Activated T-cell treated with anti-CD3 and anti-CD28 coated beads, Interleukin-2, amount 50 U/mL, for 72 hours (primary cell): ENCODE measurements around the gene PGAP6. TPM values are rescaled to one million over a fixed set of nuclear protein-coding genes. Genes with fewer than 3 reads are reported as not detected.

Experiments used
- ATAC-seq, 2 donors: fragments of 150-1000 bp; cut with Tn5 transposase; replicated peaks in 1 of 2; 2 replicates each; pipeline ENCODE4 v1.10.0; 2021; ENCODE audit warnings: moderate library complexity in 2 of 2, mild to moderate bottlenecking in 1 of 2
- DNase-seq, 2 donors: peaks; one replicate each; pipeline ENCODE4 v3.0.0; 2021 to 2022; ENCODE audit warnings: mixed read lengths in 1 of 2
- H3K27ac Mint-ChIP-seq: one replicate; pipeline ENCODE4 v1.8.0; 2022; ENCODE audit warnings: mild to moderate bottlenecking, moderate library complexity, mixed read lengths
- H3K27me3 Mint-ChIP-seq: one replicate; pipeline ENCODE4 v1.8.0; 2022; ENCODE audit warnings: low read depth, mixed read lengths
- H3K36me3 Mint-ChIP-seq, 2 donors: one replicate each; pipeline ENCODE4 v1.8.0; 2022; ENCODE audit warnings: mixed read lengths in 2 of 2, mild to moderate bottlenecking in 1 of 2; ENCODE audit not compliant: insufficient read depth in 2 of 2
- H3K4me1 Mint-ChIP-seq: one replicate; pipeline ENCODE4 v1.8.0; 2022; ENCODE audit warnings: low read depth, mixed read lengths
- H3K4me3 Mint-ChIP-seq, 2 donors: one replicate each; pipeline ENCODE4 v1.8.0; 2022; ENCODE audit warnings: mild to moderate bottlenecking in 2 of 2, mixed read lengths in 2 of 2, moderate library complexity in 2 of 2
- H3K9me3 Mint-ChIP-seq, 2 donors: one replicate each; pipeline ENCODE4 v1.8.0; 2022; ENCODE audit warnings: mixed read lengths in 2 of 2
- total RNA-seq, 2 donors: library from RNA; stranded (reverse); gene quantifications; one replicate each; pipeline ENCODE4 v1.2.3, GENCODE V29; 2022

Gene PGAP6
- total RNA-seq, 2 donors from 2014 or later: 29.7 to 39.7 TPM

DNA sequence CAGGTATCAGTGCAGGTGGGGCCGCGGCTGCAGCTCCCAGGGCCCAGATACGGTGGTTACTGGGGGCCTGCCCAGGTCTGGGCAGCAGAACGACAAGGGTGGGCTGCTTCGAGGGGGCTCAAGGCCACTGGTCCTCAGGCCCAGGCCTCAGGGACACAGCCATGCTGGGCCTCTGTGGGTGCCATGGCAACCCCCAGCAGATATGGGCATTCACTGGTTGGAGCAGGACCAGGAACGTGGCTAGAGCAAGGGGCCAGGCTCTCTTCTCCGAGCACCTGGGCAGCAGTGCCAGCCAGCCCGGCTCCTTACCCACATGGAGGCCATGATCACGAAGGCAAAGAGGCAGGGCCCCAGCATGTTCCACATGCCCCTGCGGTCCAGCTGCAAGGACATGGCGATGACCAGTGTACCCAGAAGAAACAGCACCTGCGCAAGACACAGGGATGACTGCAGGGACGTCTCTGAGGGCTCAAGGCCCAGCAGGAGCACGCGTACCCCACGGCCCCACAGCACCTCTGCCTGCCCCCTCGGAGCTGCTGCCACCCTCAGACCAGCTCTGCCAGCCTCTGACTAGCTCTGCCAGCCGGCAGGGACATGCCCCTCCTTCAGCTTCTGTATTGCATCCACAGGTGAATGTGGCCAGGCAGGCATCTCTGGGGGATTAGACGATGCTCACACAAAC lies 9.3 kb downstream of the PGAP6 start:
- Mint-ChIP-seq H3K4me1 (peaks cover 17% of the 10 kb centered on the region), H3K9me3 (no peaks in the 10 kb centered on the region), H3K4me3 (no peak overlapping the region), H3K36me3 (peaks cover 0 to 4% of the 10 kb centered on the region in 2 donors), H3K27ac (no peak overlapping the region), H3K27me3 (no peaks in the 10 kb centered on the region)
- no peak for ATAC-seq
- DNase-seq: no peak

GRCh38 chr16:371515-372301 lies 10.1 kb downstream of the PGAP6 start:
- Mint-ChIP-seq H3K9me3 (no peaks in the 10 kb centered on the region), H3K4me1 (peaks cover 17% of the 10 kb centered on the region), H3K4me3 (no peak overlapping the region), H3K27ac (no peak overlapping the region), H3K27me3 (no peaks in the 10 kb centered on the region), H3K36me3 (peaks cover 0 to 7% of the 10 kb centered on the region in 2 donors)
- DNase-seq (no peak), ATAC-seq (no peak)

- DNase-seq (no peak), ATAC-seq (peak in 1 of 2 donors; percentile 8)
- H3K27me3 Mint-ChIP-seq: no peaks in the 10 kb centered on the region
- H3K27ac Mint-ChIP-seq: peak overlapping the region; percentile 93
- H3K4me3 Mint-ChIP-seq: peak overlapping the region; percentile 78 to 94
- H3K36me3 Mint-ChIP-seq: peaks cover 0 to 7% of the 10 kb centered on the region in 2 donors
- H3K4me1 Mint-ChIP-seq: peaks cover 17% of the 10 kb centered on the region
- H3K9me3 Mint-ChIP-seq: no peaks in the 10 kb centered on the region
These were observed 10.7 kb downstream of the PGAP6 start for GRCh38 chr16:370979-371514.

- no peaks in the 10 kb centered on the region for H3K27me3 Mint-ChIP-seq
- DNase-seq (peak; percentile 96), ATAC-seq (peak; percentile 99 to 100)
- H3K4me1 Mint-ChIP-seq: peaks cover 17% of the 10 kb centered on the region
- peak within 1 kb of the TSS; percentile 93 for H3K27ac Mint-ChIP-seq
- H3K9me3 Mint-ChIP-seq: no peaks in the 10 kb centered on the region
- H3K4me3 Mint-ChIP-seq: peak within 1 kb of the TSS; percentile 78 to 94
- peaks cover 0 to 7% of the 10 kb centered on the region in 2 donors for H3K36me3 Mint-ChIP-seq
These were observed 11.3 kb downstream of the PGAP6 start, which contains the start of gene MRPL28 for GRCh38 chr16:370443-370842. Gene MRPL28, minus strand, starts transcription at chr16:370538. Its CDS starts 320 bp downstream, at chr16:370218.

DNA sequence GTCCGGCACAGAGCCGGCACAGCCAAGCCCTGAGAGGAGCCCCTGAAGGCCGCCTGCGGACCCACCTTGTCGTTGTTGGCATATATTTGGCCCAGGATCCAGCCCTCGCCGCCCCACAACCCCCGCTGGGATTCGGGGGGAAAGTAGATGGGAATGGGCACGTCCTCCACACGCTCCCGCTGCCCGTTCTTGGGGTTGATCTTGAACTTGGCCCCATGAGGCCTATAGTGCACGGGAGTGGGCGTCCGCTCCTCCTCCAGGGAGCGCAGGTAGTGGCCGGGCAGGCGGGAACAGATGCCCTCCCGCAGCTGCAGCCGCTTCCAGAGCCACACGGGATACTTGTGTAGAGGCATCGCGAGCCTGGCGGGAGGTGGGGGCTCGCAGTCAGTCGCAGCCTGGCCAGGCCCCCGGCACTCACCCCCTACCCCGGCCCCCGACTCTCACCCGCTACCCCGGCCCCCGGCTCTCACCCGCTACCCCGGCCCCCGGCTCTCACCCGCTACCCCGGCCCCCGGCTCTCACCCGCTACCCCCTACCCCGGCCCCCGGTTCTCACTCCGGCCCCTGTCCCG lies 11.8 kb downstream of the PGAP6 start:
- Mint-ChIP-seq H3K4me1 (peaks cover 17% of the 10 kb centered on the region), H3K4me3 (peak overlapping the region; percentile 78 to 94), H3K36me3 (peaks cover 0 to 7% of the 10 kb centered on the region in 2 donors), H3K9me3 (no peaks in the 10 kb centered on the region), H3K27me3 (no peaks in the 10 kb centered on the region), H3K27ac (no peak overlapping the region)
- ATAC-seq: no peak
- no peak for DNase-seq

- H3K36me3 Mint-ChIP-seq: peaks cover 0 to 7% of the 10 kb centered on the region in 2 donors
- DNase-seq: no peak
- H3K4me3 Mint-ChIP-seq: peak overlapping the region; percentile 63 to 77
- H3K4me1 Mint-ChIP-seq: peaks cover 17% of the 10 kb centered on the region
- no peak for ATAC-seq
- H3K27me3 Mint-ChIP-seq: no peaks in the 10 kb centered on the region
- H3K27ac Mint-ChIP-seq: no peak overlapping the region
- H3K9me3 Mint-ChIP-seq: no peaks in the 10 kb centered on the region
These were observed 12.4 kb downstream of the PGAP6 start for GRCh38 chr16:369275-369865.

DNA sequence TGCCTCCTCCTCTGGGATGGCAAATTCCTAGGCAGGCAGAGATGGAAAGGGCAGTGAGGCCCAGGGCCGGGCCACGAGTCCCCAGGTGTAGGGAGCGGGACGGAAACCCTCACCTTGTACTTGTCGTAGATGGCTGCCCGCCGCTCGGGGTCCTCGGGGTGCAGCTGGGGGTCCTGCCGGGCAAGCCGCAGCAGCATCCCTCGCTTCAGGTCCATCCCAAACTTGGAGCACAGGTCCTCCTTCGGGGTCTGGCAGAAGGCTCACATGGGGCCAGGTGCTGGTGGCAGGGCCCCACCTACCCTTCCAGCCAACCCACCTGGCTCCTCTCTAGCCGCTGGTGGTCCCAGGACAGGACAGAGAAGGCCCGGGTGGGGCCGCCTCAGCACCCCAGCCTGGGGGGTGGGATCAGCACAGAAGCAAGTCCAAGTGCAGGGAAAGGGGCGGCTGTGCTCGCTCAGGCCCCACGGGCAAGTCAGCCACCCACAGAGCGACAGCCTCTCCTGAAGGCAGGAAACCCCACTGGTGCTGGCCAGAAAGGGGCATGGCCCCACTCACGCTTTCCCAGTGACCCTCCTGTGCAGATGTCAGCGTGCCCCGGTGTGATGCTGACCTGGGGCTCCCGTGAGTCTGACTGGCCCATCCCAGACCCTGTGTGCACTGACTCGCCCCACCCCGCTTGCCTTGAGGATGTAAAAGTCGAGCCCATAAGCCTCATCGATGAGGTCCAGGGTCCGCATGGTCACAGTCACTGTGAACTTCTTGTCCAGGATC lies 13.2 kb downstream of the PGAP6 start:
- H3K27me3 Mint-ChIP-seq: no peaks in the 10 kb centered on the region
- H3K36me3 Mint-ChIP-seq: peaks cover 0 to 7% of the 10 kb centered on the region in 2 donors
- H3K4me3 Mint-ChIP-seq: no peak overlapping the region
- ATAC-seq (no peak), DNase-seq (no peak)
- no peaks in the 10 kb centered on the region for H3K9me3 Mint-ChIP-seq
- H3K27ac Mint-ChIP-seq: no peak overlapping the region
- peaks cover 17% of the 10 kb centered on the region for H3K4me1 Mint-ChIP-seq

DNA sequence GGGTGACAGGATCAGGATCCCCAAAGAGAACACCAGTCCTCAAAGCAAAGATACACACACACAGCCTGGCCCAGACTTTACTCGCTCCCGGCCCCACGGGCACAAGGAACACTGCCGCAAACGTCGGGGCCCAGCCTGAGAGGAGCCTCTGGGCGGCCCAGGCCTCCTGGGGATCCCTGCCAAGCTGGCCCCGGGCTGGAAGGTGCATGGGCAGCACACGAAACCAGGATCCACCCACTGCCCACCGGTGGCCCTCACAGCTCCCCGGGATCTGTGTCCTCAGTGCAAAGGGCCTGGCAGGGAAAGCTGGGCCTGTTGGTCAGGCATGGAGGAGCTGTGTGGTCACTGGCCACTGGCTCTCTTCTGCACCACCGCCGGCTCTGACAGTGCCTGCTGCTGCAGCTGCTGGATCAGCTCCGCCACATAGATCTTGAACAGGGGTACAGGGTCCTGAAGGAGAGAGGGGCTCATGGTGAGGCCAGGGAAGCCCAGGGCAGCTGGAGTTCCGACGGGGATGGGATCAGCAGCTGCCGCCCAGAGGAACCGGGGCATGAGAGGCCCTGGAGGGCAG lies 14.4 kb downstream of the PGAP6 start:
- no peak for ATAC-seq
- Mint-ChIP-seq H3K27me3 (no peaks in the 10 kb centered on the region), H3K4me3 (no peak overlapping the region), H3K36me3 (peaks cover 0 to 7% of the 10 kb centered on the region in 2 donors), H3K4me1 (peaks cover 17% of the 10 kb centered on the region), H3K27ac (no peak overlapping the region), H3K9me3 (no peaks in the 10 kb centered on the region)
- DNase-seq: no peak

DNA sequence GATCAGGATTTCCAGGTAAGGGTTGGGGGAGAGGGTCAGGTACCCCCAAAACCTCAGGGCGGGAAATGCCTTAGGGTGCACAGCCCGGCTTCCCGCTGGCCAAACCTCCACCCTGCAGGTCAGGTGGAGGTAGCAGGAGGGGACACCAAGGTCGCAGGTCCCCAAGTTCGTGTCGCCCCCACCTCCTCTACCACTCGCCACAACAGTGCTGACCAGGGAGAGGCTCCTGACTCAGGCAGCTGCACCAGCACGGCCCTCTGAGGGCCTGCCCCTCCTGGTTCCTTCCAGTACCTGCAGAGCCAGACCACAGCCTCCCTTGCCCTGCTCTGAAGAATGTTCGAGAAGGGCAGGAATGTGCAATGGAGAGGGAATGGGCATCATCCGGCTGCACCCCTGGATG lies 15.3 kb downstream of the PGAP6 start:
- Mint-ChIP-seq H3K9me3 (no peaks in the 10 kb centered on the region), H3K27me3 (no peaks in the 10 kb centered on the region), H3K27ac (no peak overlapping the region), H3K4me3 (no peak overlapping the region), H3K4me1 (peaks cover 17% of the 10 kb centered on the region), H3K36me3 (peaks cover 0 to 4% of the 10 kb centered on the region in 2 donors)
- DNase-seq (no peak), ATAC-seq (no peak)

GRCh38 chr16:364595-365491 lies 16.9 kb downstream of the PGAP6 start:
- Mint-ChIP-seq H3K27ac (no peak overlapping the region), H3K36me3 (peaks cover 0 to 3% of the 10 kb centered on the region in 2 donors), H3K4me1 (peaks cover 8% of the 10 kb centered on the region), H3K4me3 (no peak overlapping the region), H3K27me3 (no peaks in the 10 kb centered on the region), H3K9me3 (no peaks in the 10 kb centered on the region)
- ATAC-seq (no peak), DNase-seq (no peak)

DNA sequence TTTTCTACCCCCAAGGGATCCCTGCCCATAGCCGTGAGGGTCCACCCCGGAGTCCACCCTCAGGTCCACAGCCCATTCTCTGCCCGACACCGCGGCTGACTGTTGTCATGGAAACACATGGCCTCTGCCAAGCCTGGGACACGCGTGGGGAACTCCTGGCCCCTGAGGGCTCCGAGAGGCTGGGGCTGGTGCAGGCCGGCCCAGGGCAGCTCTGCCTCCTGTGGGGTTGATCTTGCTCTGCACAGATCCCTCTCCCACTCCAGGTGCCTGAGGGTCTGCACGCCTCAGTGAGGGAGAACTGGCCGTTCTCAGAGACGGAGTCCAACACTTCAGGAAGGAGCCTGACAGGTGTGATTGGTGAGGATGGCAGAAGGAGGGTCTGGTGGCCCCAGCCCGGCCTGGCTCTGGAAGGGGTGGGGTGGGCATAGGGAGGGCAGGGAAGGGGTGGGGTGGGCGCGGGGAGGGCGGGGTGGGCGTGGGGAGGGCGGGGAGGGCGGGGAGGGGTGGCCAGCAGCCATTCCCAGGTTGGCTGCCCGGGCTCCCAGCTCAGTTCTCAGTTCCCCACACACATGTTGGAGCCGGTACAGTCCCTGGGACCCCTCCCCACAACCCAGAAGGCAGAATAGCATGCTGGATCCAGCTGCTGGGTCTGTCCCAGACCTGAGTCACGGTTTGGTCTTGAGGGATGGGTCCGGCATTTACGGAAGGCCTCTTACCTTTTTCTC lies 17.9 kb downstream of the PGAP6 start:
- Mint-ChIP-seq H3K36me3 (peaks cover 0 to 3% of the 10 kb centered on the region in 2 donors), H3K4me1 (no peaks in the 10 kb centered on the region), H3K4me3 (no peak overlapping the region), H3K27ac (no peak overlapping the region), H3K9me3 (no peaks in the 10 kb centered on the region), H3K27me3 (no peaks in the 10 kb centered on the region)
- DNase-seq (no peak), ATAC-seq (no peak)
